Lower leg skin (tissue), 3 donors: ENCODE measurements around the gene CD207.

Experiments
- CTCF ChIP-seq, 3 donors: fragments of 450-650 bp; IDR thresholded peaks; one replicate each; pipeline ENCODE4 v1.5.1; 2016; ENCODE audit warnings: antibody characterized with exemption in 3 of 3, mild to moderate bottlenecking in 3 of 3, moderate library complexity in 2 of 3
- POLR2A ChIP-seq, 2 donors: fragments of 450-650 bp; IDR thresholded peaks; one replicate each; pipeline ENCODE4 v1.6.1; 2016 to 2017; ENCODE audit warnings: antibody characterized with exemption in 2 of 2, mild to moderate bottlenecking in 1 of 2, moderate library complexity in 1 of 2

- TF ChIP-seq CTCF (IDR thresholded peaks at IDR 0.05), result no peak
- no peak for TF ChIP-seq POLR2A (IDR thresholded peaks at IDR 0.05)
These were observed 6.4 kb downstream of the CD207 start for GRCh38 chr2:70828914-70829824.
